Measurements from ENCODE around the gene LHX3.

Gene LHX3

GRCh38 chr9:136156209-136157120 is 48.5 kb downstream of the LHX3 start:
- TF ChIP-seq TAF1 (IDR thresholded peaks at IDR 0.05; ENCODE audit: low read depth): no peak
- no peak for TF ChIP-seq CREB1 (IDR thresholded peaks at IDR 0.05; ENCODE audit: low read depth)
- no peak for TF ChIP-seq CEBPB (IDR thresholded peaks at IDR 0.05)
- no peak for TF ChIP-seq ZBTB7A (IDR thresholded peaks at IDR 0.05; ENCODE audit: low read depth)
- no peak for TF ChIP-seq RAD21 (IDR thresholded peaks at IDR 0.05; ENCODE audit: low read depth)
- TF ChIP-seq MAX (IDR thresholded peaks at IDR 0.05): no peak
- TF ChIP-seq REST (IDR thresholded peaks at IDR 0.05; ENCODE audit: low read depth): no peak
- TF ChIP-seq EP300 (IDR thresholded peaks at IDR 0.05; ENCODE audit: borderline replicate concordance): no peak
- TF ChIP-seq YY1 (IDR thresholded peaks at IDR 0.05; ENCODE audit: low read depth): no peak
- TF ChIP-seq USF1 (IDR thresholded peaks at IDR 0.05): no peak
- no peak for TF ChIP-seq EGR1 (IDR thresholded peaks at IDR 0.05)
- no peak for TF ChIP-seq TCF12 (IDR thresholded peaks at IDR 0.05; ENCODE audit: low read depth)
- no peak for TF ChIP-seq TEAD4 (IDR thresholded peaks at IDR 0.05)
- TF ChIP-seq FOXM1 (IDR thresholded peaks at IDR 0.05; ENCODE audit: borderline replicate concordance, low read depth): no peak

- TF ChIP-seq USF1 (IDR thresholded peaks at IDR 0.05) (no peak), MAX (IDR thresholded peaks at IDR 0.05) (no peak), ZBTB7A (IDR thresholded peaks at IDR 0.05; ENCODE audit: low read depth) (no peak), EP300 (IDR thresholded peaks at IDR 0.05; ENCODE audit: borderline replicate concordance) (no peak), REST (IDR thresholded peaks at IDR 0.05; ENCODE audit: low read depth) (no peak), TEAD4 (IDR thresholded peaks at IDR 0.05) (no peak), TCF12 (IDR thresholded peaks at IDR 0.05; ENCODE audit: low read depth) (no peak), YY1 (IDR thresholded peaks at IDR 0.05; ENCODE audit: low read depth) (no peak), CREB1 (IDR thresholded peaks at IDR 0.05; ENCODE audit: low read depth) (no peak), RAD21 (IDR thresholded peaks at IDR 0.05; ENCODE audit: low read depth) (no peak), TAF1 (IDR thresholded peaks at IDR 0.05; ENCODE audit: low read depth) (no peak), EGR1 (IDR thresholded peaks at IDR 0.05) (no peak), CEBPB (IDR thresholded peaks at IDR 0.05) (no peak), NFIC (IDR thresholded peaks at IDR 0.05) (no peak), FOXM1 (IDR thresholded peaks at IDR 0.05; ENCODE audit: borderline replicate concordance, low read depth) (no peak)
These were observed 49.4 kb downstream of the LHX3 start for GRCh38 chr9:136155576-136155975.

GRCh38 chr9:136154943-136155342 is 50.0 kb downstream of the LHX3 start:
- TF ChIP-seq NFIC (IDR thresholded peaks at IDR 0.05) (no peak), CREB1 (IDR thresholded peaks at IDR 0.05; ENCODE audit: low read depth) (no peak), REST (IDR thresholded peaks at IDR 0.05; ENCODE audit: low read depth) (no peak), EGR1 (IDR thresholded peaks at IDR 0.05) (no peak), TEAD4 (IDR thresholded peaks at IDR 0.05) (no peak), CEBPB (IDR thresholded peaks at IDR 0.05) (no peak), FOXM1 (IDR thresholded peaks at IDR 0.05; ENCODE audit: borderline replicate concordance, low read depth) (no peak), YY1 (IDR thresholded peaks at IDR 0.05; ENCODE audit: low read depth) (no peak), USF1 (IDR thresholded peaks at IDR 0.05) (no peak), TCF12 (IDR thresholded peaks at IDR 0.05; ENCODE audit: low read depth) (no peak)

All from Ishikawa (cell line).